Testis (tissue), 3 donors: ENCODE results near the gene NARS2. TPM values are rescaled to one million over a fixed set of nuclear protein-coding genes. Genes with fewer than 3 reads are reported as not detected.

ENCODE experiments used
- DNase-seq: peaks from one replicate; pipeline ENCODE4 v3.0.0-alpha.2; 2019
- H3K27ac ChIP-seq, 2 donors: fragments of 200-600 bp; sonication (generic); one replicate each; pipeline ENCODE4 v1.5.1; 2019
- H3K27me3 ChIP-seq: fragments of 200-600 bp; sonication (generic); one replicate; pipeline ENCODE4 v1.5.1; 2019
- H3K36me3 ChIP-seq: fragments of 200-600 bp; sonication (generic); one replicate; pipeline ENCODE4 v1.5.1; 2017; ENCODE audit warnings: low read depth; ENCODE audit errors: missing control alignments
- H3K4me1 ChIP-seq: fragments of 200-600 bp; sonication (generic); one replicate; pipeline ENCODE4 v1.5.1; 2019
- H3K4me3 ChIP-seq, 2 donors: fragments of 200-600 bp; sonication (generic); one replicate each; pipeline ENCODE4 v1.5.1; 2017 to 2019
- H3K9me3 ChIP-seq: fragments of 200-600 bp; sonication (generic); one replicate; pipeline ENCODE4 v1.5.1; 2017
- CTCF ChIP-seq, 3 experiments: fragments of 450-650 bp in 2 of 3; fragments of 200-600 bp in 1 of 3; sonication (generic) in 1 of 3; IDR thresholded peaks; one replicate each; pipeline ENCODE4 v1.5.1; 2016 to 2019; ENCODE audit warnings: antibody characterized with exemption in 3 of 3, mild to moderate bottlenecking in 2 of 3, moderate library complexity in 1 of 3
- POLR2A ChIP-seq: fragments of 450-650 bp; IDR thresholded peaks from one replicate; pipeline ENCODE4 v1.6.1; 2017; ENCODE audit warnings: antibody characterized with exemption, mild to moderate bottlenecking, moderate library complexity
- WGBS, 2 donors: methylation state at CpG; one replicate each; pipeline ENCODE4 v1.1.5; 2018; 5-methylcytosine and 5-hydroxymethylcytosine counted together
- intact Hi-C: fragments of 100-400 bp; cut with DNase I; formaldehyde crosslinking; loops from one replicate; pipeline ENCODE4 v1.15.1; 2023; ENCODE audit warnings: low total_unique reads
- polyA plus RNA-seq: library from polyadenylated mRNA; stranded (reverse); fragments of 350-450 nt; fragmentation: Illumina TruSeq; extraction: RNeasy Lipid Tissue Mini Kit (QIAGEN cat#74804); gene quantifications from one replicate; pipeline ENCODE4 v1.2.3, GENCODE V29; 2014; ENCODE audit warnings: low read depth, low replicate concordance; ENCODE audit not compliant: insufficient read depth
- total RNA-seq, 2 donors: library from RNA; depleted of rRNA; stranded (reverse); fragments of >200 nt; gene quantifications; one replicate each; pipeline ENCODE4 v1.2.3, GENCODE V29; 2016

NARS2 gene
- total and polyA plus RNA-seq, 3 donors from 2014 or later, result 9.8 to 22.6 (median 21.3) TPM

GRCh38 chr11:78547931-78548705 lies 26.5 kb downstream of the NARS2 start:
- no peaks in the 10 kb centered on the region for H3K27me3 ChIP-seq
- no peak overlapping the region for H3K4me3 ChIP-seq
- H3K27ac ChIP-seq, result no peak overlapping the region
- WGBS, 2 donors, result 91 to 92% methylated on average over 8 of the region's 8 CpGs
- intact Hi-C loops, result no loop called here
- no peak for TF ChIP-seq CTCF (IDR thresholded peaks at IDR 0.05)
- TF ChIP-seq POLR2A, result no peak
- no peaks in the 10 kb centered on the region for H3K36me3 ChIP-seq
- H3K9me3 ChIP-seq, result no peaks in the 10 kb centered on the region
- H3K4me1 ChIP-seq, result peaks cover 15% of the 10 kb centered on the region
- no peak for DNase-seq

GRCh38 chr11:78542007-78542406 lies 32.7 kb downstream of the NARS2 start:
- no peak overlapping the region for H3K4me3 ChIP-seq
- H3K9me3 ChIP-seq, result no peaks in the 10 kb centered on the region
- peak overlapping the region in 1 of 2 donors; percentile 5 for H3K27ac ChIP-seq
- no peaks in the 10 kb centered on the region for H3K36me3 ChIP-seq
- 45 to 66% methylated on average over 2 of the region's 2 CpGs for WGBS, 2 donors
- intact Hi-C loops, result no loop called here
- TF ChIP-seq POLR2A (no peak), CTCF (IDR thresholded peaks at IDR 0.05) (no peak)
- no peaks in the 10 kb centered on the region for H3K27me3 ChIP-seq
- no peak for DNase-seq
- no peaks in the 10 kb centered on the region for H3K4me1 ChIP-seq

- TF ChIP-seq POLR2A (no peak), CTCF (IDR thresholded peaks at IDR 0.05) (no peak)
- DNase-seq, result no peak
- intact Hi-C loops, result no loop called here
- Histone ChIP-seq H3K27me3 (no peaks in the 10 kb centered on the region), H3K36me3 (no peaks in the 10 kb centered on the region), H3K27ac (no peak overlapping the region), H3K4me3 (no peak overlapping the region), H3K9me3 (no peaks in the 10 kb centered on the region), H3K4me1 (no peaks in the 10 kb centered on the region)
- 76 to 78% methylated on average over 3 of the region's 3 CpGs for WGBS, 2 donors
Observed at GRCh38 chr11:78541537-78541936, 33.1 kb downstream of the NARS2 start.

DNA sequence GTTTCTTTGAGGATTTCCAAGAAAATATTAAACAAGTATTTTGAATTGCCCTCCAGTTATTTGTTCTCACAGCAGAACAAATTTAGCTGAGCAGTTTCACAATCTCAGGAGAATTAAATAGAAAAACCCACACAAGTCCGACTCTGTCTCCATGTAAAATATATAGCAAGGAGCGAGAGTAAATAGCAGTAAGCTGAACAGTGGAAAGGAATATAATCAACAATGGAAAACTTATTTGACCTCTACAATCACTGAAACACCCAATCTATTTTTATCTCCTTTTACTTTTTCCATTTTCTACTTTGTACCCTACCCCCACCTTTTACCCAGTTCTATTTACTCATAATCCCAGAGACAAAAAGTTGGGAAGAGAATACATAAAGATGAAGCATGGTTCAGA lies 34.4 kb downstream of the NARS2 start:
- no peak for DNase-seq
- H3K4me3 ChIP-seq, result no peak overlapping the region
- H3K27me3 ChIP-seq, result no peaks in the 10 kb centered on the region
- no peak overlapping the region for H3K27ac ChIP-seq
- WGBS, 2 donors, result 43 to 75% methylated on average over 2 of the region's 2 CpGs
- TF ChIP-seq CTCF (IDR thresholded peaks at IDR 0.05), result no peak
- TF ChIP-seq POLR2A, result no peak
- no peaks in the 10 kb centered on the region for H3K9me3 ChIP-seq
- no peaks in the 10 kb centered on the region for H3K36me3 ChIP-seq
- intact Hi-C loops, result no loop called here
- no peaks in the 10 kb centered on the region for H3K4me1 ChIP-seq

DNA sequence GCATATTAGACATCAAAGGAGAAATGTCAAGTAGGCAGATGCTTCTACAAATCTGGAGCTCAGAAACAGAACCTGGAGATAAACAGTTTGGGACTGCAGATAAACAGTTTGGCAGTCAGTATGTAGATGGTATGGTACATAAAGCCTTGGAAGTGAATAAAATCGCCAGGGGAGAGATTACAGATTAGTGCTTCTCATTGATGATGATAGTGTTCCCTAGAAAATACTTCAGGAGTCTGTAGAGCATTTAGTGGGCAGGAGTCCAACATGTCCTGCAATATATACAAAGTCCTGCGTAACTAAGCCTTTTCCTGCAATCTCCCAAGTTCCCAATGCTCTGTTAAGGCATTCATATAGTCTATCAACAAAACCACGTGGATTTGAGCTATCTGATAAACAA lies 35.2 kb downstream of the NARS2 start:
- H3K4me1 ChIP-seq, result no peaks in the 10 kb centered on the region
- DNase-seq, result no peak
- TF ChIP-seq CTCF (IDR thresholded peaks at IDR 0.05), result no peak
- no peak for TF ChIP-seq POLR2A
- intact Hi-C loops, result no loop called here
- no peaks in the 10 kb centered on the region for H3K9me3 ChIP-seq
- no peaks in the 10 kb centered on the region for H3K36me3 ChIP-seq
- H3K4me3 ChIP-seq, result no peak overlapping the region
- WGBS, 2 donors, result 78 to 93% methylated on average over 3 of the region's 3 CpGs
- no peak overlapping the region for H3K27ac ChIP-seq
- no peaks in the 10 kb centered on the region for H3K27me3 ChIP-seq
